HG03066 (cell line): ENCODE data around the gene AFMID.
A peak's percentile ranks its signal among the peaks of the same experiment; 100 is the strongest.
"Not testable (repeated sequence)": the region's sequence is repeated elsewhere in the genome, so short reads cannot be mapped to it uniquely, and the experiment has no call there.

Source experiments
- ATAC-seq: cut with Tn5 transposase; IDR thresholded peaks from one replicate; pipeline ENCODE4 v1.9.1; 2021; ENCODE audit warnings: low read depth; ENCODE audit not compliant: unreplicated experiment

Gene AFMID

GRCh38 chr17:78151514-78152008 is 35.6 kb upstream of the AFMID start:
- no peak for ATAC-seq

DNA sequence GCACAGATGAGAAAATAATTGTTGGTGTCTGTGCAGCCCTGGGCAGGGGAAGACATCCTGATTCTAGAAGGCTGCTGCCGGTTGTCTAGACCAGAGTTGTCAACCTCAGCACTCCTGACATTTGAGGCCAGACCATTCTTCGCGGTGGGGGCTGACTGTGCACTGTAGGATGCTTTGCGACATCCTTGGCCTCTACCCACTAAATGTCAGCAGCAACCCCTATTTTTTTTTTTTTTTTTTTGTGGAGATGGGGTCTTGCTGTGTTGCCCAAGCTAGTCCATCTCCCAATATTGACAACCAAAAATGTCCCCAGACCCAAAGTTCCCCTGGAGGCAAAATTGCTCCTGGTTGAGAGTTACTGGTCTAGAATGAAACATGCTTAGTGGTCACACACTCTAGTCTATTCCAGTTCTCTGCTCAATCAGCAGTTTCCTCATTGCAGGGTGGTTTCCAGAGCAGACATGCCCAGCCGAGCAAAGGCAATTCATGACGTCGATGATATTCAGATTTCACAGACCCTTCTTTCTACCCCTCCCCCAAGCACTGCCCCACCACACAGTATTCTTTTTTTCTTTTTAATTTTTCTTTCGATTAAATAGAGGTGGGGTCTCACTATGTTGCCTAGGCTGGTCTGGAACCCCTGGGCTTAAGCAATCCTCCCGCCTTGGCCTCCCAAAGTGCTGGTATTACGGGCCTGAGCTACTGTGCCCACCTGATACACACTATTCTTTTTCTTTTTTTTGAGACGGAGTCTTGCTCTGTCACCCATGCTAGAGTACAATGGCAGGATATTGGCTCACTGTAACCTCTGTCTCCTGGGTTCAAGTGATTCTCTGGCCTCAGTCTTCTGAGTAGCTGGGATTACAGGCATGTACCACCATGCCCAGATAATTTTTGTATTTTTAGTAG is 32.0 kb upstream of the AFMID start:
- peak; percentile 45 for ATAC-seq

DNA sequence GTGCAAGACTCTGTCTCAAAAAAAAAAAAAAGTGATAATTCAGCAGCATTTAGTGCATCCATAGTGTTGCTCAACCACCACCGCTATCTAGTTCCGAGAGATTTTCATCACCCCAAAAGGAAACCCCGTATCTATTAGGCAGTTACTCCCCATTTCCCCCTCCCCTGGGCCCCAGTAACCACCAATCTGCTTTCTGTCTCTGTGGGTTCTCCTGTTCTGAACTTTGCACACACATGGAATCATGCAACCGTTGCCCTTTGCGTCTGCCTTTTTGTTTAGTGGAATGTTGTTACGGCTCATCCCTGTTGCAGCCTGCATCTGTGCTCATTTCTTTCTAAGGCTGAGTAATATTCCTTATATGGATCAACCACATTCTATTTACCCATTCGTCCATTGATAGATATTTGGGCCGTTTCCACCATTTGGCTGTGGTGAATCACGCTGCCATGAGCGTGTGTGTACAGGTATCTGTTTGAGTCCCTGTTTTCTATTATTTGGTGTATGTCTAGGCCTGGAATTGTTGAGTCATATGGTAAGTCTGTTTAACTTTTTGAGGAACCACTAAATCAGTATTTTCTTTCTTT is 27.5 kb upstream of the AFMID start:
- no peak for ATAC-seq

DNA sequence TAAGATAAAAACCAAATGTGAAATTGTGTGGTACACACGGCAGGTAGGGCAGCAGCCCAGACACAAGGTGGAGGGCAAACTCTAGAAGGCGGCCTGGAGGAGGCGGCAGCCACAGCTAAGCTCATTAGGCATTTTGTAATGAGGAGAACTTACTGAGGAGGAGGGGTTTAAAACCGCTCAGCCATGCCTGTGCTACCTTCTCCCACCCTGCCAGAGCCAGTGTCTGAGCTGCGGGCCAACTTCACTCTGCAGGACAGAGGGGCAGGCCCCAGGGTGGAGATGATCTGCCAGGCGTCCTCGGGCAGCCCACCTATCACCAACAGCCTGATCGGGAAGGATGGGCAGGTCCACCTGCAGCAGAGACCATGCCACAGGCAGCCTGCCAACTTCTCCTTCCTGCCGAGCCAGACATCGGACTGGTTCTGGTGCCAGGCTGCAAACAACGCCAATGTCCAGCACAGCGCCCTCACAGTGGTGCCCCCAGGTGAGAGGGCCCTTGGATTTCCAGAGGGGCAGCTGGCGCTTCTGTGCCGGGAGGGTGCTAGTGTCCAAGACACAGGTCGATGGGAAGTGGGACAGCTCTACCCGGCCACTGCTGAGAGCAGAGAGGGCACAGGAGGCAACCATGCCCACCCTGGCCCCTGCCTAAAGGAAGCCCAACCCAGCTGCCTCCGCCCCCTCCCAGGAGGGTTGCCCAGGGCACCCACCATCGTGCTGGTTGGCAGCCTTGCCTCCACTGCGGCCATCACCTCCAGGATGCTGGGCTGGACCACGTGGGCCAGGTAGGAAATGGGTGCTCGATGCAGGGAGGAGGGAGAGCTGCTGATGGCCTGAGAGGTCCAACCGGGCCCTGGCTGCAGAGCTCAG is 23.0 kb upstream of the AFMID start:
- ATAC-seq, result no peak

- no peak for ATAC-seq
These were observed 22.2 kb upstream of the AFMID start for GRCh38 chr17:78164748-78165607.

GRCh38 chr17:78166416-78166815 is 20.7 kb upstream of the AFMID start:
- ATAC-seq, result no peak

DNA sequence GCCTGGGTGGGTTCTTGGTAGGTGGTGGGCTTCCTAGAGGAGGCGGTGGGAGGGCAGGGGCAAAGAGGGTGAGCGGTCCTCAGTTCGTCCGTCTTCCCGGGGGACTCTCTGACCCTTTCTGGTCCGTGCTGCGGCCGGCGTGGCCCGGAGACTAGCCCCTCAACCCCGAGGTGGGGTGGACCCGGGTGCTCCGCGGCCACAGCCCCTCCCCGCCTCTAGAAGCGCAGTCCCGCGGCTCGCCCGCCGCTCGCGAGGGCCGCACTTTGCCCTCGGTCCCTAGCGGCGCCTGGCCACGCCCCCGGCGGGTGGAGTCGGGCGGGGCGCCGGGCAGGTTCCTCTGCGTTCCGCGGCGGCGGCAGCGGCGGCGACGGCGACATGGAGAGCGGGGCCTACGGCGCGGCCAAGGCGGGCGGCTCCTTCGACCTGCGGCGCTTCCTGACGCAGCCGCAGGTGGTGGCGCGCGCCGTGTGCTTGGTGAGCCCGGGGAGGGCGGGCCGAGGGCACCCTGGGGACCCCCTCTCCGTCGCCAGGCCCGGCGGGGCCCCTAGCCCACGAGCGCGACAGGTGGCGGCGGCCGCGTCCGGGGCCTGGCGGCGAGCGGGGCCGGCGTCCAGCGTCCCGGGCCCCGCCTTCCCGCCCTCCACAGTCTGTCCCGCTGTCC is 18.8 kb upstream of the AFMID start, which contains the start of gene SYNGR2:
Gene SYNGR2 (plus strand): TSS at position 340 of the 661 bp plus-strand sequence. CDS start 36 bp downstream, at position 376.
- ATAC-seq, result peak; percentile 39

- ATAC-seq, result no peak
These were observed 18.0 kb upstream of the AFMID start for GRCh38 chr17:78168903-78169793.

DNA sequence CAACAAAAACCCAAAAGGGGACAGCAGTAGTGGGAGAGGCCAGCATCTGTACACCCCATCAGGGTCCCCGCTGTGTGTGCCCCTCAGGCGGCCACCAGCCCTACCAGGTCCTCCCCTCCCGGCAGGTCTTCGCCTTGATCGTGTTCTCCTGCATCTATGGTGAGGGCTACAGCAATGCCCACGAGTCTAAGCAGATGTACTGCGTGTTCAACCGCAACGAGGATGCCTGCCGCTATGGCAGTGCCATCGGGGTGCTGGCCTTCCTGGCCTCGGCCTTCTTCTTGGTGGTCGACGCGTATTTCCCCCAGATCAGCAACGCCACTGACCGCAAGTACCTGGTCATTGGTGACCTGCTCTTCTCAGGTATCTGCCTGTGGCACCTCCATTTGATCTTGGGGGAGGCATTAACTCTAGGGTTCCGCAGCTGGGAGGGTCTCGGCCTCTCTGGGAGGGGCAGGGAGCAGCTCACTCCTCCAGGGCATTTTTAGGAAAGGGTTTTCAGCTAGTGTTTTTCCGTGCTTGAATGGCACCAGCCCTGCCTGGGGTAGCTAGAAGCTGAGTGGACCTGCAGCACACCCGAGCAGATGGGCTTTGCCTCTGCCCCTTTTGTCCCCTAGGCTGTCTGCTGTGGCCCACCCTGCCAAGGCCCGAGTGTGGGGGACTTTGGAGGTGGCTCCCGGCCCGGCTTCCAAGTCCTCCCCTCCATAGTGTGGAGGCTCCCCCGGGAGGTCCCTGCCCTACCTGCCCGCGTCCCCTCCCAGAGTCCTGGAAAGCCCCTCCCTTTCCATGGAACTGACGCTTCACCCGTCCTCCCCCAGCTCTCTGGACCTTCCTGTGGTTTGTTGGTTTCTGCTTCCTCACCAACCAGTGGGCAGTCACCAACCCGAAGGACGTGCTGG is 16.2 kb upstream of the AFMID start:
- no peak for ATAC-seq

GRCh38 chr17:78171591-78172248 is 15.4 kb upstream of the AFMID start:
- ATAC-seq, result not testable (repeated sequence)

DNA sequence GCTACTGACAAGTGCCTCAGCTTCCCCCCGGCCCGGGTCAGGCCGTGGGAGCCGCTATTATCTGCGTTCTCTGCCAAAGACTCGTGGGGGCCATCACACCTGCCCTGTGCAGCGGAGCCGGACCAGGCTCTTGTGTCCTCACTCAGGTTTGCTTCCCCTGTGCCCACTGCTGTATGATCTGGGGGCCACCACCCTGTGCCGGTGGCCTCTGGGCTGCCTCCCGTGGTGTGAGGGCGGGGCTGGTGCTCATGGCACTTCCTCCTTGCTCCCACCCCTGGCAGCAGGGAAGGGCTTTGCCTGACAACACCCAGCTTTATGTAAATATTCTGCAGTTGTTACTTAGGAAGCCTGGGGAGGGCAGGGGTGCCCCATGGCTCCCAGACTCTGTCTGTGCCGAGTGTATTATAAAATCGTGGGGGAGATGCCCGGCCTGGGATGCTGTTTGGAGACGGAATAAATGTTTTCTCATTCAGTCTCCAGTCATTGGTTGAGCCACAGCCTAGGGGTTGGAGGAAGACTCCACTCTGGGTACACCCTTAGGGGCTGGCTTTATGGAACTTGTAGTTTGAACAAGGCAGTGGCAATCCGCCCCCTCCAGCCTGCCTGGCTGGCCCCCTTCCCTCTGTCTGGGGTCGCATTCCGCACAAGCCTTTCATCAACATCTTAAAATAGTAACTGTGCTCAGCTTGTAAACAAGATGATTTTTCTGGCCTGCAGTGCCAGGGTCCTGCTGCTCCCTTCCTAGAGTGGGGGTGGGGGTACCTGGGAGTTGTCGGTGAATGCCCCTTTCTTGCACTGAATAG is 14.7 kb upstream of the AFMID start:
- ATAC-seq, result no peak

DNA sequence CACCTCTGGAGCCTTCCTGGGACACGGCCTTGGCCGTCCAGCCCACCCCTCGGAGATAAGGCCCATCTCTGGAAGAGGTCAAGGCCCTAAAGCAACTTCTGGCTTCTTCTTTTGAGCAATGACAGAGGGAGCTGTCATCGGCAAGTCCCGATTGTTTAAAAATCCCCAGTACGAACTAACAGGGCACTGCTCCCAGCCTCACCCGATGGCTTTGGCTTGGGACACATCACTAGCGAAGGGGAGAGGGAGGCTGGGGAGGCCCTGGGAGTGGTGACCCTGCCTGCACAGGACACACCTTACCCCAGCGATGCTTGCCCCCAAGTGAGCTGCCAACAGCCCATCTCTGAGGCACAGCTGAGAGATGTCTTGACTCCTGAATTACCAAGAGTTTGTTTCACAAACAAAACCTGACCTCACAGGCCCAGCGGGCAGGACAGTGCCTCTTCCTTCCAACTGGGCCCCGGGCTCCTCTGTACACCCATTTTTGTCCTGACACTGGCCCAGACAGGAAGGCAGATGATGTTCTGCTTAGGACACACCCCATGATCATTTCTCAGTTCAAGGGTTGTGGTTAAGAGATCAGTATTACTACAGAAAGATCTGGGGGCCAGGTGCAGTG is 14.0 kb upstream of the AFMID start:
- no peak for ATAC-seq

DNA sequence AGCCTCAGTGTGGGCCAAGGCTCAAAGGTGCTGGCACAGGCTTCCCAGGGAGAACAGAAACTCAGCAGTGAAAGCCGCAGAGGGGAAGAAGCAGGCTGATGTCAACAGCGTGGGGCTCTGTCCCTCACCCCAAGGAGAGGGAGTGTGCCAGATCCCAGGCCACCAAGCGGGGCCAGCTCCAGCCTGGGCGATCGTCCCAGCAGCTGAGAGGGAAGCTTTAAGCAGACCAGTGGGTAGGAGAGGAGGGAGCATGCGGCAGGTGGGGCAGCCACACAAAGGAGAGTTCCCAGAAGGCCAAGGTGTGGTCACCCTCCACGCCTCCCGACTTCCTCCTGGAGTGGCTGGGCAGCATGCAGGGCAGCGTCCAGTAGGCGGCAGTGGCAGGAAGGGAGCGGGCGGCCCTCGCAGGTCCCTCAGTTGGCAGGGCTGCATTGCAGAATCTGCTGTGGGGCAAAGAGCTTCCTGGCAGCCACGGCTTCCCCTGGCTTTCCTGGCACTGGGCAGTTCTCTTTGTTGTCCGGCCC is 12.8 kb upstream of the AFMID start:
- ATAC-seq, result no peak

DNA sequence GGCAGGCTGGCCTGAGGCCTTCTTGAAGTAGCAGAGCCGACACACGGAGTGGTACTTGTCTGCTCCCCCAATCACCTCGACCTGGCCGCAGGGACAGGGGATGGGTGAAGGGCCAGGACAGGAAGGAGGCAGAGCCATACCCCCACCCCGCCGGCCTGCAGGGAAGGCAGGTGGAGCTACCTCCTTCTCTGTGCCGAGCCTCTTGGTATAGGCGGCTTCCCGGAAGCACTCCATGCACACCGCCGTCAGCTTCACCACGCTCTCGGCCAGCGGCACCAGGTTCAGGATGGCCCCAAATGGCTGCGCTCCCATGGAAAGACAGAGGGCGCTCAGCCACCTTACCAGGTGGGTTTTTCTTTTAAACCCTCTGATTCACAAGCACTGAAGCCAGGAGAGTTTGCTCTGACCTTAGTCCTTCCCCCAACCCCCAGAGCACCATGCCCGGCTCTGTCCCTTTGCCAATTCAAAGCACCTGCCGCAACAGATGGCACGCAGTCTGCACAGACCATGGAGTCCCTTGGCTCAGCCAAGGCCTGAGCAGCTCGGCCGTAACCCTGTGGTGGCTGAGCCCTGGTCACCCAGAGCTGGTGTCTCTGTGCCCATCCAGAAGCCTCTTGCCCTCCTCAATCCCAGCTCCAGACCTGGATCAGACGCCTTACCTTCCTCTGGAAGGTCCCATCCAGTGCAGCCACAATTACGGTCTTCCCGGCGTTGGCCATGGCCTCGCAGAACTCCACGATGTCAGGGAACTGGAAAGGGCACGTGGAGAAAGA is 12.1 kb upstream of the AFMID start:
- no peak for ATAC-seq

GRCh38 chr17:78175643-78175981 is 11.6 kb upstream of the AFMID start:
- ATAC-seq, result no peak
